Mesenchymal stem cell (in vitro differentiated cells and primary cell): ENCODE measurements around the gene TMEM221.
"Not testable (repeated sequence)": the region's sequence is repeated elsewhere in the genome, so short reads cannot be mapped to it uniquely, and the experiment has no call there.

Source experiments
- DNase-seq: peaks from one replicate; pipeline ENCODE4 v3.0.0-alpha.2; 2013
- H2AFZ ChIP-seq: one replicate; pipeline ENCODE4 v1.6.1; 2013; ENCODE audit warnings: low read depth, mild to moderate bottlenecking, control low read depth, inconsistent platforms, low read length, moderate library complexity
- H2AK5ac ChIP-seq: 2 replicates; pipeline ENCODE4 v1.6.1; 2013; ENCODE audit warnings: low read length, moderate library complexity, mild to moderate bottlenecking, inconsistent platforms; ENCODE audit not compliant: severe bottlenecking
- H2BK120ac ChIP-seq: one replicate; pipeline ENCODE4 v1.6.1; 2013; ENCODE audit warnings: low read depth, mild to moderate bottlenecking, inconsistent platforms, low read length, moderate library complexity
- H2BK12ac ChIP-seq, 2 experiments: one replicate each; pipeline ENCODE4 v1.6.1; 2013; ENCODE audit warnings: inconsistent platforms in 2 of 2, low read length in 2 of 2, mild to moderate bottlenecking in 2 of 2, moderate library complexity in 2 of 2, control low read depth in 1 of 2
- H2BK15ac ChIP-seq: one replicate; pipeline ENCODE4 v1.6.1; 2013; ENCODE audit warnings: mild to moderate bottlenecking, low read depth, inconsistent platforms; ENCODE audit not compliant: poor library complexity, severe bottlenecking
- H2BK5ac ChIP-seq: 2 replicates; pipeline ENCODE4 v1.6.1; 2013; ENCODE audit warnings: low read depth, mild to moderate bottlenecking, low read length, control low read depth, inconsistent platforms; ENCODE audit not compliant: poor library complexity, severe bottlenecking
- H3K14ac ChIP-seq, 2 experiments: one replicate each; pipeline ENCODE4 v1.6.1; 2013; ENCODE audit warnings: inconsistent platforms in 2 of 2, low read length in 2 of 2, control low read depth in 1 of 2, mild to moderate bottlenecking in 1 of 2, moderate library complexity in 1 of 2
- H3K18ac ChIP-seq, 2 experiments: one replicate each; pipeline ENCODE4 v1.6.1; 2013; ENCODE audit warnings: inconsistent platforms in 2 of 2, low read length in 2 of 2, control low read depth in 1 of 2, low read depth in 1 of 2, mild to moderate bottlenecking in 1 of 2
- H3K23ac ChIP-seq, 2 experiments: one replicate each; pipeline ENCODE4 v1.6.1; 2013; ENCODE audit warnings: inconsistent platforms in 2 of 2, low read length in 2 of 2, mild to moderate bottlenecking in 2 of 2, moderate library complexity in 2 of 2, control low read depth in 1 of 2
- H3K27ac ChIP-seq: 2 replicates; pipeline ENCODE4 v1.5.1; 2013; ENCODE audit warnings: mild to moderate bottlenecking, moderate library complexity, low read length, control low read depth, inconsistent platforms; ENCODE audit not compliant: poor library complexity, severe bottlenecking
- H3K27me3 ChIP-seq, 2 experiments: 2 replicates each; pipeline versions ENCODE4 v1.6.1 to v1.7.0; 2013; ENCODE audit warnings: low read length in 2 of 2, mild to moderate bottlenecking in 2 of 2, moderate library complexity in 2 of 2, control low read depth in 1 of 2, inconsistent platforms in 1 of 2; ENCODE audit not compliant: control insufficient read depth in 1 of 2, insufficient read depth in 1 of 2
- H3K36me3 ChIP-seq, 2 experiments: 2 replicates each; pipeline versions ENCODE4 v1.6.1 to v1.7.0; 2013; ENCODE audit warnings: low read length in 2 of 2, control low read depth in 1 of 2, inconsistent platforms in 1 of 2, low read depth in 1 of 2, mild to moderate bottlenecking in 1 of 2; ENCODE audit not compliant: insufficient read depth in 2 of 2, control insufficient read depth in 1 of 2
- H3K4ac ChIP-seq, 2 experiments: one replicate each; pipeline ENCODE4 v1.6.1; 2013; ENCODE audit warnings: inconsistent platforms in 2 of 2, low read length in 2 of 2, mild to moderate bottlenecking in 2 of 2, moderate library complexity in 2 of 2, control low read depth in 1 of 2, low read depth in 1 of 2
- H3K4me1 ChIP-seq: 2 replicates; pipeline ENCODE4 v1.6.1; 2013; ENCODE audit warnings: low read depth, low read length, control low read depth; ENCODE audit not compliant: control insufficient read depth, insufficient read depth
- H3K4me2 ChIP-seq: 2 replicates; pipeline ENCODE4 v1.6.1; 2013; ENCODE audit warnings: low read length, mild to moderate bottlenecking, inconsistent platforms; ENCODE audit not compliant: poor library complexity, severe bottlenecking
- H3K4me3 ChIP-seq, 2 experiments: 2 replicates each; pipeline versions ENCODE4 v1.5.1 to v1.7.0; 2013; ENCODE audit warnings: low read length in 2 of 2, mild to moderate bottlenecking in 2 of 2, control low read depth in 1 of 2, low read depth in 1 of 2; ENCODE audit not compliant: insufficient read depth in 1 of 2
- H3K79me1 ChIP-seq: replicated peaks from 2 replicates; pipeline ENCODE4 v1.6.1; 2013; ENCODE audit warnings: mild to moderate bottlenecking, control low read depth, low read length, inconsistent platforms; ENCODE audit not compliant: poor library complexity, severe bottlenecking
- H3K9ac ChIP-seq: 2 replicates; pipeline ENCODE4 v1.7.0; 2013; ENCODE audit warnings: mild to moderate bottlenecking, low read length, moderate library complexity
- H3K9me3 ChIP-seq: 2 replicates; pipeline ENCODE4 v1.7.0; 2013; ENCODE audit warnings: mild to moderate bottlenecking, low read length; ENCODE audit not compliant: control insufficient read depth
- H4K8ac ChIP-seq: one replicate; pipeline ENCODE4 v1.6.1; 2013; ENCODE audit warnings: inconsistent platforms, mild to moderate bottlenecking, low read length, moderate library complexity
- H4K91ac ChIP-seq: one replicate; pipeline ENCODE4 v1.6.1; 2013; ENCODE audit warnings: mild to moderate bottlenecking, low read length, inconsistent platforms
- WGBS: methylation state at CpG from one replicate; pipeline ENCODE4 v1.1.7; 2013; ENCODE audit warnings: mixed read lengths; 5-methylcytosine and 5-hydroxymethylcytosine counted together

TMEM221 gene

GRCh38 chr19:17479325-17479791 lies 30.9 kb upstream of the TMEM221 start:
- H4K91ac ChIP-seq: no peak overlapping the region
- no peak overlapping the region for H2BK120ac ChIP-seq
- peak; percentile 30 for DNase-seq
- no peak overlapping the region for H2BK5ac ChIP-seq
- peak overlapping the region in 1 of 2 experiments; percentile 53 for H3K4me3 ChIP-seq
- H2BK12ac ChIP-seq: no peak overlapping the region
- no peaks in the 10 kb centered on the region for H3K27me3 ChIP-seq
- no peak overlapping the region for H2AK5ac ChIP-seq
- no peak overlapping the region for H2BK15ac ChIP-seq
- 74% methylated on average over 5 of the region's 6 CpGs for WGBS
- H3K36me3 ChIP-seq: peaks cover 0 to under 1% of the 10 kb centered on the region in 2 experiments
- peak overlapping the region; percentile 83 for H3K27ac ChIP-seq
- no peak overlapping the region for H3K4ac ChIP-seq
- H3K9ac ChIP-seq: peak overlapping the region; percentile 78
- no peak overlapping the region for H4K8ac ChIP-seq
- no peak overlapping the region for H3K23ac ChIP-seq
- peaks cover 20% of the 10 kb centered on the region for H3K4me1 ChIP-seq
- no peaks in the 10 kb centered on the region for H3K9me3 ChIP-seq
- no peak overlapping the region for H3K4me2 ChIP-seq
- H3K79me1 ChIP-seq: peaks cover 39% of the 10 kb centered on the region
- H3K18ac ChIP-seq: no peak overlapping the region
- no peak overlapping the region for H3K14ac ChIP-seq
- H2AFZ ChIP-seq: no peak overlapping the region

GRCh38 chr19:17475541-17476115 lies 27.2 kb upstream of the TMEM221 start:
- Histone ChIP-seq H3K4me3 (peak overlapping the region in 1 of 2 experiments; percentile 33), H3K9ac (peak overlapping the region; percentile 51), H2BK120ac (no peak overlapping the region), H3K27me3 (no peaks in the 10 kb centered on the region), H3K27ac (peak overlapping the region; percentile 55), H3K36me3 (peaks cover 3% of the 10 kb centered on the region in 2 experiments), H3K14ac (no peak overlapping the region), H3K4me1 (peaks cover 31% of the 10 kb centered on the region), H3K4me2 (no peak overlapping the region), H2BK5ac (peak overlapping the region; percentile 6), H3K79me1 (peaks cover 35% of the 10 kb centered on the region), H3K23ac (no peak overlapping the region), H3K18ac (peak overlapping the region in 1 of 2 experiments; percentile 6), H2BK12ac (no peak overlapping the region), H3K4ac (peak overlapping the region in 1 of 2 experiments; percentile 13), H2AFZ (no peak overlapping the region), H3K9me3 (no peaks in the 10 kb centered on the region), H4K91ac (no peak overlapping the region), H2BK15ac (no peak overlapping the region), H4K8ac (no peak overlapping the region), H2AK5ac (peak overlapping the region; percentile 63)
- DNase-seq: peak; percentile 12
- 83% methylated on average over 10 of the region's 10 CpGs for WGBS

GRCh38 chr19:17475011-17475540 lies 26.6 kb upstream of the TMEM221 start:
- DNase-seq, H2BK12ac ChIP-seq, H3K18ac ChIP-seq, H3K36me3 ChIP-seq, H3K27me3 ChIP-seq, H3K23ac ChIP-seq, H2AFZ ChIP-seq, H2BK120ac ChIP-seq, H3K14ac ChIP-seq, H2BK15ac ChIP-seq, H3K9me3 ChIP-seq, H2BK5ac ChIP-seq, H3K4me2 ChIP-seq, H4K91ac ChIP-seq, H3K4ac ChIP-seq, H4K8ac ChIP-seq: not testable (repeated sequence)
- H3K4me3 ChIP-seq: peak overlapping the region in 1 of 2 experiments; percentile 33
- H2AK5ac ChIP-seq: peak overlapping the region; percentile 67
- peaks cover 31% of the 10 kb centered on the region for H3K4me1 ChIP-seq
- H3K79me1 ChIP-seq: peaks cover 32% of the 10 kb centered on the region
- peak overlapping the region; percentile 45 for H3K27ac ChIP-seq
- H3K9ac ChIP-seq: peak overlapping the region; percentile 51
- WGBS: 83% methylated on average over 6 of the region's 6 CpGs

- Histone ChIP-seq H4K91ac (peak overlapping the region; percentile 20), H2AFZ (no peak overlapping the region), H3K27ac (peak overlapping the region; percentile 31), H4K8ac (no peak overlapping the region), H2BK12ac (no peak overlapping the region), H3K36me3 (peaks cover 3% of the 10 kb centered on the region in 2 experiments), H3K4me3 (no peak overlapping the region), H3K4ac (no peak overlapping the region), H2AK5ac (no peak overlapping the region), H3K18ac (no peak overlapping the region), H3K14ac (no peak overlapping the region), H3K27me3 (no peaks in the 10 kb centered on the region), H2BK120ac (no peak overlapping the region), H2BK15ac (no peak overlapping the region), H3K23ac (no peak overlapping the region), H3K4me2 (no peak overlapping the region), H3K9ac (peak overlapping the region; percentile 12), H3K79me1 (peaks cover 32% of the 10 kb centered on the region), H3K9me3 (no peaks in the 10 kb centered on the region), H3K4me1 (peaks cover 35% of the 10 kb centered on the region), H2BK5ac (no peak overlapping the region)
- DNase-seq: peak; percentile 62
- WGBS: 91% methylated on average over 7 of the region's 9 CpGs
Measured at GRCh38 chr19:17473041-17473440, 24.6 kb upstream of the TMEM221 start.
